ENCODE results near the gene PLCD3.
A peak's percentile ranks its signal among the peaks of the same experiment; 100 is the strongest.
"Not testable (repeated sequence)": the region's sequence is repeated elsewhere in the genome, so short reads cannot be mapped to it uniquely, and the experiment has no call there.

The PLCD3 gene

GRCh38 chr17:45135192-45135977 lies 3.1 kb upstream of the PLCD3 start, which contains the start of gene ACBD4:
ACBD4 (plus strand) TSS chr17:45135687; CDS start chr17:45136145, 458 bp downstream.
- peak; percentile 94 to 95 for DNase-seq (ENCODE audit: low read depth in 2 of 2)

- no peak for DNase-seq (ENCODE audit: low read depth in 2 of 2)
These were observed 503 bp upstream of the PLCD3 start for GRCh38 chr17:45132572-45133463.

GRCh38 chr17:45131616-45132319 lies 547 bp downstream of the PLCD3 start:
- DNase-seq (ENCODE audit: low read depth in 2 of 2) = no peak

GRCh38 chr17:45130681-45131615 lies 1.4 kb downstream of the PLCD3 start:
- DNase-seq (ENCODE audit: low read depth in 2 of 2) = no peak

- DNase-seq (ENCODE audit: low read depth in 2 of 2) = no peak
These were observed 2.2 kb downstream of the PLCD3 start for GRCh38 chr17:45129940-45130680.

- DNase-seq (ENCODE audit: low read depth in 2 of 2) = no peak
These were observed 2.8 kb downstream of the PLCD3 start for GRCh38 chr17:45129426-45129939.

- DNase-seq (ENCODE audit: low read depth in 2 of 2) = no peak
These were observed 3.3 kb downstream of the PLCD3 start for GRCh38 chr17:45128989-45129388.

GRCh38 chr17:45128331-45128730 lies 4.0 kb downstream of the PLCD3 start:
- DNase-seq (ENCODE audit: low read depth in 2 of 2) = no peak

- no peak for DNase-seq (ENCODE audit: low read depth in 2 of 2)
These were observed 4.6 kb downstream of the PLCD3 start for GRCh38 chr17:45127548-45128300.

- no peak for DNase-seq (ENCODE audit: low read depth in 2 of 2)
These were observed 5.1 kb downstream of the PLCD3 start for GRCh38 chr17:45127207-45127547.

GRCh38 chr17:45125509-45125908 lies 6.8 kb downstream of the PLCD3 start:
- no peak for DNase-seq (ENCODE audit: low read depth in 2 of 2)

- not testable (repeated sequence) for DNase-seq (ENCODE audit: low read depth in 2 of 2)
These were observed 7.6 kb downstream of the PLCD3 start for GRCh38 chr17:45124797-45125122.

- DNase-seq (ENCODE audit: low read depth in 2 of 2) = peak; percentile 62 to 63
These were observed 8.2 kb downstream of the PLCD3 start for GRCh38 chr17:45123930-45124796.

- DNase-seq (ENCODE audit: low read depth in 2 of 2) = no peak
These were observed 9.1 kb downstream of the PLCD3 start for GRCh38 chr17:45123076-45123770.

- no peak for DNase-seq (ENCODE audit: low read depth in 2 of 2)
These were observed 11.3 kb downstream of the PLCD3 start for GRCh38 chr17:45121055-45121454.

GRCh38 chr17:45120558-45120957 lies 11.8 kb downstream of the PLCD3 start:
- DNase-seq (ENCODE audit: low read depth in 2 of 2) = no peak

- DNase-seq (ENCODE audit: low read depth in 2 of 2) = no peak
These were observed 12.4 kb downstream of the PLCD3 start for GRCh38 chr17:45119964-45120363.

GRCh38 chr17:45118691-45119090 lies 13.6 kb downstream of the PLCD3 start:
- no peak for DNase-seq (ENCODE audit: low read depth in 2 of 2)
